H1 (cell line): ENCODE results near the gene TTLL7. TPM values are rescaled to one million over a fixed set of nuclear protein-coding genes. Genes with fewer than 3 reads are reported as not detected.

Experiments
- CTCF ChIA-PET: fragments of 300-600 bp; sonication (Branson Sonifier 250); formaldehyde crosslinking; loops from one replicate; lab custom pipeline; 2021; ENCODE audit not compliant: partially characterized antibody; lab: Charles Lee
- POLR2A ChIA-PET: fragments of 300-600 bp; sonication (Branson Sonifier 250); formaldehyde crosslinking; loops from one replicate; lab custom pipeline; 2021; ENCODE audit warnings: inconsistent platforms; ENCODE audit not compliant: partially characterized antibody; lab: Charles Lee
- DNase-seq, 2 experiments: peaks; one replicate each; pipeline versions ENCODE4 v3.0.0 to v3.0.0-alpha.2; 2010 to 2022; ENCODE audit warnings: low spot score in 2 of 2, low read depth in 1 of 2, mixed read lengths in 1 of 2
- FAIRE-seq: peaks from 2 replicates; lab custom pipeline; 2011; peaks lifted over from hg19 to GRCh38; lab: Jason Lieb, UNC
- H2AFZ ChIP-seq: 2 replicates; pipeline ENCODE4 v1.8.1; 2012; ENCODE audit warnings: low read length, inconsistent platforms
- H2AK5ac ChIP-seq: 2 replicates; pipeline ENCODE4 v1.6.1; 2013; ENCODE audit warnings: low read depth, low read length
- H2BK120ac ChIP-seq: replicated peaks from 2 replicates; pipeline ENCODE3; 2013; ENCODE audit warnings: low read depth, low read length, inconsistent platforms
- H2BK12ac ChIP-seq: 2 replicates; pipeline ENCODE4 v1.6.1; 2013; ENCODE audit warnings: low read depth, low read length
- H2BK15ac ChIP-seq: 2 replicates; pipeline ENCODE4 v1.6.1; 2013; ENCODE audit warnings: low read length
- H2BK20ac ChIP-seq: 2 replicates; pipeline ENCODE4 v1.6.1; 2013; ENCODE audit warnings: low read length
- H2BK5ac ChIP-seq: 2 replicates; pipeline ENCODE4 v1.6.1; 2013; ENCODE audit warnings: low read depth, low read length
- H3K14ac ChIP-seq: 2 replicates; pipeline ENCODE4 v1.6.1; 2013; ENCODE audit warnings: inconsistent platforms; ENCODE audit not compliant: insufficient read length
- H3K18ac ChIP-seq: 2 replicates; pipeline ENCODE4 v1.6.1; 2013; ENCODE audit warnings: low read length; ENCODE audit errors: extremely low read depth
- H3K23ac ChIP-seq: 2 replicates; pipeline ENCODE4 v1.6.1; 2013; ENCODE audit warnings: inconsistent platforms; ENCODE audit not compliant: insufficient read length
- H3K23me2 ChIP-seq: 2 replicates; pipeline ENCODE4 v1.6.1; 2013; ENCODE audit warnings: low read depth, low read length
- H3K27ac ChIP-seq: 2 replicates; pipeline ENCODE4 v1.6.1; 2011; ENCODE audit warnings: low read depth, low read length, inconsistent platforms
- H3K27me3 ChIP-seq, 4 experiments: replicated peaks in 1 of 4; 1 replicate in 1 of 4; 2 replicates in 3 of 4; pipeline versions ENCODE4 v1.6.1 to v1.8.1; 2011 to 2013; ENCODE audit warnings: low read length in 3 of 4, mild to moderate bottlenecking in 3 of 4, inconsistent platforms in 2 of 4, mixed read lengths in 2 of 4, moderate library complexity in 1 of 4; ENCODE audit not compliant: control insufficient read depth in 3 of 4, insufficient read depth in 3 of 4; ENCODE audit errors: extremely low read depth in 1 of 4
- H3K36me3 ChIP-seq, 4 experiments: 2 replicates each; pipeline versions ENCODE4 v1.6.1 to v1.8.1; 2011 to 2013; ENCODE audit warnings: mild to moderate bottlenecking in 4 of 4, low read length in 3 of 4, moderate library complexity in 2 of 4, control low read depth in 1 of 4, inconsistent platforms in 1 of 4; ENCODE audit not compliant: insufficient read depth in 4 of 4, control insufficient read depth in 2 of 4
- H3K4ac ChIP-seq: replicated peaks from 2 replicates; pipeline ENCODE3; 2013; ENCODE audit warnings: low read length, low read depth, mixed read lengths, inconsistent platforms; ENCODE audit not compliant: insufficient read length
- H3K4me1 ChIP-seq, 4 experiments: replicated peaks in 1 of 4; 1 replicate in 1 of 4; 2 replicates in 3 of 4; pipeline versions ENCODE4 v1.6.1 to v1.8.1; 2011 to 2013; ENCODE audit warnings: low read length in 3 of 4, inconsistent platforms in 2 of 4, mixed read lengths in 1 of 4; ENCODE audit not compliant: insufficient read depth in 4 of 4, control insufficient read depth in 3 of 4
- H3K4me2 ChIP-seq, 2 experiments: 2 replicates each; pipeline versions ENCODE4 v1.6.1 to v1.8.1; 2011 to 2013; ENCODE audit warnings: low read depth in 2 of 2, low read length in 2 of 2, control low read depth in 1 of 2, inconsistent platforms in 1 of 2, mild to moderate bottlenecking in 1 of 2; ENCODE audit not compliant: insufficient read depth in 1 of 2
- H3K4me3 ChIP-seq, 4 experiments: fragments of 200-600, 300-600 bp in 1 of 4; sonication (generic), shearing (Covaris generic), sonication (Bioruptor Twin) in 1 of 4; 2 replicates each; pipeline versions ENCODE4 v1.5.1 to v1.8.1; 2011 to 2016; ENCODE audit warnings: low read length in 4 of 4, low read depth in 3 of 4, control low read depth in 2 of 4, inconsistent platforms in 2 of 4, mild to moderate bottlenecking in 2 of 4, mixed read lengths in 1 of 4, moderate library complexity in 1 of 4; ENCODE audit not compliant: insufficient read depth in 2 of 4; ENCODE audit errors: extremely low read depth in 1 of 4
- H3K56ac ChIP-seq: replicated peaks from 2 replicates; pipeline ENCODE3; 2013; ENCODE audit warnings: low read depth, mild to moderate bottlenecking, mixed read lengths, low read length, inconsistent platforms; ENCODE audit not compliant: insufficient read length
- H3K79me1 ChIP-seq: 2 replicates; pipeline ENCODE4 v1.6.1; 2013; ENCODE audit warnings: low read depth, low read length, control low read depth
- H3K79me2 ChIP-seq, 2 experiments: 2 replicates each; pipeline versions ENCODE4 v1.6.1 to v1.8.1; 2012 to 2013; ENCODE audit warnings: low read length in 2 of 2, mild to moderate bottlenecking in 2 of 2, inconsistent platforms in 1 of 2; ENCODE audit not compliant: insufficient read depth in 2 of 2, control insufficient read depth in 1 of 2
- H3K9ac ChIP-seq, 4 experiments: replicated peaks in 1 of 4; 1 replicate in 1 of 4; 2 replicates in 3 of 4; pipeline versions ENCODE4 v1.6.1 to v1.8.1; 2011 to 2013; ENCODE audit warnings: low read depth in 3 of 4, low read length in 3 of 4, control low read depth in 2 of 4, mild to moderate bottlenecking in 2 of 4, moderate library complexity in 2 of 4, inconsistent platforms in 1 of 4; ENCODE audit errors: extremely low read depth in 1 of 4
- H3K9me3 ChIP-seq, 2 experiments: 2 replicates each; pipeline versions ENCODE4 v1.6.1 to v1.8.1; 2012 to 2013; ENCODE audit warnings: mild to moderate bottlenecking in 2 of 2, moderate library complexity in 2 of 2, control low read depth in 1 of 2, inconsistent platforms in 1 of 2, low read depth in 1 of 2, low read length in 1 of 2, mixed read lengths in 1 of 2; ENCODE audit not compliant: insufficient read depth in 2 of 2
- H4K20me1 ChIP-seq, 2 experiments: replicated peaks in 1 of 2; 2 replicates each; pipeline versions ENCODE3 to v1.8.1; 2011 to 2013; ENCODE audit warnings: inconsistent platforms in 2 of 2, low read length in 2 of 2, mild to moderate bottlenecking in 1 of 2; ENCODE audit not compliant: insufficient read depth in 2 of 2, control insufficient read depth in 1 of 2
- H4K5ac ChIP-seq: 2 replicates; pipeline ENCODE4 v1.6.1; 2013; ENCODE audit warnings: low read length, low read depth, mixed read lengths, inconsistent platforms; ENCODE audit not compliant: insufficient read length
- H4K8ac ChIP-seq: 2 replicates; pipeline ENCODE4 v1.8.0; 2013; ENCODE audit warnings: mild to moderate bottlenecking, moderate library complexity, low read length, inconsistent platforms; ENCODE audit not compliant: insufficient read depth; ENCODE audit errors: extremely low read depth
- H4K91ac ChIP-seq: replicated peaks from 2 replicates; pipeline ENCODE3; 2013; ENCODE audit warnings: low read length, mixed read lengths, inconsistent platforms; ENCODE audit not compliant: insufficient read length
- ASH2L ChIP-seq: fragments of 200-600, 300-600 bp; sonication (generic); IDR thresholded peaks from one replicate; pipeline ENCODE4 v1.7.1; 2017; ENCODE audit warnings: low read length
- CBX5 ChIP-seq: fragments of 300-800, 300-1000 bp; sonication (generic); IDR thresholded peaks from 2 replicates; pipeline ENCODE4 v1.7.1; 2016; ENCODE audit warnings: antibody characterized with exemption, low read length, low read depth
- CEBPB ChIP-seq: IDR thresholded peaks from 2 replicates; pipeline ENCODE4 v1.6.1; 2012; ENCODE audit warnings: low read depth, low read length
- JUN ChIP-seq: IDR thresholded peaks from 2 replicates; pipeline ENCODE4 v1.6.1; 2011; ENCODE audit warnings: low read depth, mild to moderate bottlenecking, improper control_type of control experiment, low read length
- MAFK ChIP-seq: IDR thresholded peaks from 2 replicates; pipeline ENCODE4 v1.6.1; 2012; ENCODE audit warnings: low read depth, mild to moderate bottlenecking, improper control_type of control experiment, low read length
- NANOG ChIP-seq: IDR thresholded peaks from 2 replicates; pipeline ENCODE4 v1.6.1; 2011; ENCODE audit warnings: low read length, low read depth, mild to moderate bottlenecking, inconsistent platforms; ENCODE audit not compliant: insufficient read depth, poor library complexity, severe bottlenecking
- NRF1 ChIP-seq: IDR thresholded peaks from 2 replicates; pipeline ENCODE4 v1.6.1; 2011; ENCODE audit warnings: mild to moderate bottlenecking, low read depth, low read length, improper control_type of control experiment
- POU5F1 ChIP-seq: IDR thresholded peaks from 2 replicates; pipeline ENCODE4 v1.6.1; 2011; ENCODE audit warnings: low read depth, mild to moderate bottlenecking, low read length, moderate library complexity
- SIX5 ChIP-seq: IDR thresholded peaks from 2 replicates; pipeline ENCODE4 v1.6.1; 2011; ENCODE audit warnings: mild to moderate bottlenecking, low read depth, low read length
- SP4 ChIP-seq: IDR thresholded peaks from 2 replicates; pipeline ENCODE4 v1.6.1; 2012; ENCODE audit warnings: low read length, inconsistent platforms
- TAF1 ChIP-seq: IDR thresholded peaks from 2 replicates; pipeline ENCODE4 v1.6.1; 2011; ENCODE audit warnings: mild to moderate bottlenecking, low read depth, low read length
- WGBS, 2 experiments: shearing (Covaris generic) in 1 of 2; methylation state at CpG; one replicate each; pipeline versions ENCODE4 v1.1.6 to v1.1.7; 2013 to 2015; ENCODE audit warnings: low lambda C conversion rate in 2 of 2, mixed read lengths in 2 of 2, inconsistent platforms in 1 of 2, low coverage in 1 of 2, missing lambda C conversion rate in 1 of 2; ENCODE audit not compliant: insufficient replicate concordance in 2 of 2, insufficient coverage in 1 of 2, insufficient read length in 1 of 2; ENCODE audit errors: extremely low coverage in 1 of 2, missing lambda C conversion rate in 1 of 2; 5-methylcytosine and 5-hydroxymethylcytosine counted together
- polyA plus RNA-seq, 7 experiments: library from polyadenylated mRNA; depleted of rRNA in 3 of 7; stranded (reverse) in 5 of 7; unstranded in 2 of 7; fragments of >200 nt in 5 of 7; fragments of 200-250 nt in 2 of 7; gene quantifications; 1 replicate in 5 of 7; 2 replicates in 1 of 7; 4 replicates in 1 of 7; pipeline versions ENCODE4 v1.2.1 to v1.2.3, GENCODE V29; 2011 to 2013; ENCODE audit warnings: missing spikeins in 2 of 7, mixed read lengths in 2 of 7
- total RNA-seq: library from RNA; stranded (reverse); fragmentation: NEBNext Ultra II Directional; extraction: Animal tissue kit (Norgen Biotek cat#: 25700); gene quantifications from 2 replicates; pipeline ENCODE4 v1.2.1, GENCODE V29; 2021

Gene TTLL7
- total and polyA plus RNA-seq, 2 of the 8 experiments (the other 6 are each of a cell fraction or from before 2014, with no cell fraction given) = 1.9 to 7.9 TPM

DNA sequence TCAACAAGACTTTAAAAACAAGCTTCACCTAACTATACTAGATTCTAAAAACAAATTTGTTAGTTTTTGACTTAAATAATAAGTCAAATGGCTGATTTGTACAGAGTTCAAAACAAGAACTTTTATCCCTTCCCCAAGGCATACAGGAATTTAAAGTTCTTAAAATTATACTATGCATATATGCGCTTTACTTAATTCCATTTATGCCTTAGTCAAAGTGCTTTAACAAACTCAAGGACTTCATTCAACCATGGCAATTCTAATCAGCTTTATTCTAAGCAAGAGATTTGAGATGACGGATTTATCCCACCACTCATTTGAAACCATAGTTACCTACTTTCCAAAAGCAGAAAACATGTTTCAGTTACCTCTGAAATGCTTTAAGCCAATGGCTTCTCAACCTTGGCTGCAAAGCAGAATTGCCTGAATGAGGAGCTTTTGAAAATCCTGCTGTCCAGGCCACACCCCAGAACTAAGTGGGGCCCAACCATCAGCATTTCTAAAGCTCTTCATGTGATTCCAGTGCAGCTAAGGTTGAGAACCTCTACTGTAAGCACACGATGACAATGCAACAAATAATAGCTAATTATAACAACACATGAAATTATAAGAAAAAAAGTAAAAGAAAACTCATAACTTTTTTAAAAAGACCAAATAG is 44.6 kb downstream of the TTLL7 start:
- H4K5ac ChIP-seq = no peak overlapping the region
- H3K23me2 ChIP-seq = no peaks in the 10 kb centered on the region
- H3K4me3 ChIP-seq = no peak overlapping the region
- no peak overlapping the region for H3K14ac ChIP-seq
- no peaks in the 10 kb centered on the region for H3K79me1 ChIP-seq
- no peaks in the 10 kb centered on the region for H3K79me2 ChIP-seq
- no peak overlapping the region for H4K8ac ChIP-seq
- no peak overlapping the region for H2BK15ac ChIP-seq
- no peak overlapping the region for H2BK5ac ChIP-seq
- peaks cover 0 to 5% (median 0%) of the 10 kb centered on the region in 4 experiments; a peak in 2 of 7 replicates for H3K4me1 ChIP-seq
- H2BK120ac ChIP-seq = no peak overlapping the region
- CTCF ChIA-PET = interaction anchor here (0.6 to 1.3 kb wide), 3 partner anchors 12 to 37 kb away, joined by 3 read pairs; no protein-coding TSS in a partner anchor
- H3K27me3 ChIP-seq = no peaks in the 10 kb centered on the region
- H3K23ac ChIP-seq = no peak overlapping the region
- no peak overlapping the region for H2AFZ ChIP-seq
- H2BK12ac ChIP-seq = no peak overlapping the region
- POLR2A ChIA-PET = no interaction called here
- H3K4ac ChIP-seq = no peak overlapping the region
- H2BK20ac ChIP-seq = no peak overlapping the region
- H3K27ac ChIP-seq = no peak overlapping the region
- H2AK5ac ChIP-seq = no peak overlapping the region
- DNase-seq (no peak), FAIRE-seq (peak; percentile 83)
- H3K36me3 ChIP-seq = no peaks in the 10 kb centered on the region
- WGBS, 2 experiments = 80% methylated on average over 3 of the region's 3 CpGs; no CpG with 5 or more reads in 1 of the 2 experiments
- H4K91ac ChIP-seq = no peak overlapping the region
- no peak overlapping the region for H3K4me2 ChIP-seq
- no peaks in the 10 kb centered on the region for H4K20me1 ChIP-seq
- H3K56ac ChIP-seq = no peak overlapping the region
- no peak overlapping the region for H3K18ac ChIP-seq
- H3K9ac ChIP-seq = no peak overlapping the region
- H3K9me3 ChIP-seq = no peaks in the 10 kb centered on the region
- TF ChIP-seq POU5F1 (no peak), NRF1 (no peak), SIX5 (no peak), ASH2L (no peak), NANOG (no peak), CEBPB (no peak), JUN (no peak), SP4 (no peak), CBX5 (no peak), TAF1 (no peak), MAFK (no peak)
